Neural cell (in vitro differentiated cells): Measurements from ENCODE around the gene GLI3. TPM values are rescaled to one million over a fixed set of nuclear protein-coding genes. Genes with fewer than 3 reads are reported as not detected.

Source experiments
- H2AFZ ChIP-seq: fragments of 200-600, 300-800 bp; sonication (generic), shearing (Covaris generic); 2 replicates; pipeline ENCODE4 v1.6.0; 2014; ENCODE audit warnings: low read depth, mild to moderate bottlenecking, antibody characterized with exemption, low read length, moderate library complexity
- H3F3A ChIP-seq: fragments of 200-600 bp; shearing (Covaris generic); 2 replicates; pipeline ENCODE4 v1.6.1; 2016; ENCODE audit warnings: mild to moderate bottlenecking, moderate library complexity, mixed read lengths, antibody characterized with exemption, low read length; ENCODE audit not compliant: insufficient read depth, poor library complexity, severe bottlenecking
- H3K27ac ChIP-seq: fragments of 200-600, 300-800 bp; sonication (generic), shearing (Covaris generic); 2 replicates; pipeline ENCODE4 v1.5.1; 2014; ENCODE audit warnings: mild to moderate bottlenecking, low read length, moderate library complexity
- H3K27me3 ChIP-seq: fragments of 300-800, 200-600 bp; sonication (generic), shearing (Covaris generic); 2 replicates; pipeline ENCODE4 v1.6.0; 2014; ENCODE audit warnings: mild to moderate bottlenecking, low read depth, low read length, moderate library complexity; ENCODE audit not compliant: insufficient read depth
- H3K36me3 ChIP-seq: fragments of 300-800, 200-600 bp; sonication (generic), shearing (Covaris generic); 2 replicates; pipeline ENCODE4 v1.5.1; 2014; ENCODE audit warnings: mild to moderate bottlenecking, antibody characterized with exemption, low read length, moderate library complexity; ENCODE audit not compliant: insufficient read depth
- H3K4me2 ChIP-seq: fragments of 300-800, 200-600 bp; sonication (generic), shearing (Covaris generic); 2 replicates; pipeline ENCODE4 v1.6.0; 2014; ENCODE audit warnings: mild to moderate bottlenecking, low read length
- H3K4me3 ChIP-seq: fragments of 300-800, 200-600 bp; sonication (generic), shearing (Covaris generic); 2 replicates; pipeline ENCODE4 v1.5.1; 2014; ENCODE audit warnings: mild to moderate bottlenecking, low read length, moderate library complexity
- H3K79me2 ChIP-seq: fragments of 200-600 bp; shearing (Covaris generic); replicated peaks from 2 replicates; pipeline ENCODE4 v1.6.0; 2014; ENCODE audit warnings: mild to moderate bottlenecking, low read length, moderate library complexity; ENCODE audit not compliant: insufficient read depth
- H3K9ac ChIP-seq: fragments of 300-800, 200-600 bp; sonication (generic), shearing (Covaris generic); 2 replicates; pipeline ENCODE4 v1.6.1; 2016; ENCODE audit warnings: mild to moderate bottlenecking, low read length, mixed read lengths
- H3K9me2 ChIP-seq: fragments of 200-600 bp; shearing (Covaris generic); 2 replicates; pipeline ENCODE4 v1.6.1; 2016; ENCODE audit warnings: mild to moderate bottlenecking, low read length, mixed read lengths; ENCODE audit not compliant: insufficient read depth
- H3K9me3 ChIP-seq: fragments of 200-600, 300-800 bp; sonication (generic), shearing (Covaris generic); 2 replicates; pipeline ENCODE4 v1.6.1; 2016; ENCODE audit warnings: mild to moderate bottlenecking, mixed run types, low read length, moderate library complexity, mixed read lengths
- H4K20me1 ChIP-seq: fragments of 200-600 bp; shearing (Covaris generic); 2 replicates; pipeline ENCODE4 v1.6.1; 2016; ENCODE audit warnings: mild to moderate bottlenecking, mixed run types; ENCODE audit not compliant: insufficient read depth
- EP300 ChIP-seq: fragments of 450-650 bp; conservative IDR thresholded peaks from 2 replicates; pipeline ENCODE4 v1.6.1; 2014; ENCODE audit warnings: antibody characterized with exemption, mild to moderate bottlenecking, moderate library complexity; ENCODE audit not compliant: poor library complexity, severe bottlenecking
- EZH2 ChIP-seq: fragments of 200-600, 300-800 bp; shearing (Covaris generic), sonication (generic); IDR thresholded peaks from 2 replicates; pipeline ENCODE4 v1.6.1; 2014; ENCODE audit warnings: antibody characterized with exemption, low read length, borderline replicate concordance, mild to moderate bottlenecking; ENCODE audit not compliant: insufficient read depth, poor library complexity, severe bottlenecking
- MXI1 ChIP-seq: fragments of 450-650 bp; conservative IDR thresholded peaks from 2 replicates; pipeline ENCODE4 v1.6.1; 2014; ENCODE audit warnings: antibody characterized with exemption, mild to moderate bottlenecking; ENCODE audit not compliant: poor library complexity, severe bottlenecking
- POLR2AphosphoS5 ChIP-seq: IDR thresholded peaks from 2 replicates; pipeline ENCODE4 v1.6.1; 2012
- RAD21 ChIP-seq: fragments of 450-650 bp; conservative IDR thresholded peaks from 2 replicates; pipeline ENCODE4 v1.6.1; 2014; ENCODE audit warnings: antibody characterized with exemption, mild to moderate bottlenecking, moderate library complexity
- SMC3 ChIP-seq: fragments of 450-650 bp; conservative IDR thresholded peaks from 2 replicates; pipeline ENCODE4 v1.6.1; 2014; ENCODE audit warnings: antibody characterized with exemption, mild to moderate bottlenecking, moderate library complexity; ENCODE audit not compliant: poor library complexity
- TAF1 ChIP-seq: IDR thresholded peaks from 2 replicates; pipeline ENCODE4 v1.6.1; 2012; ENCODE audit warnings: low read depth
- polyA plus RNA-seq: library from polyadenylated mRNA; depleted of rRNA; stranded (reverse); fragments of >200 nt; gene quantifications from 2 replicates; pipeline ENCODE4 v1.2.3, GENCODE V29; 2014
- TF ChIP-seq, protein P1 (sequence below): IDR thresholded peaks from 2 replicates; pipeline ENCODE4 v1.6.1; 2012; ENCODE audit warnings: borderline replicate concordance
- TF ChIP-seq, protein P2 (sequence below): fragments of 450-650 bp; IDR thresholded peaks from 2 replicates; pipeline ENCODE4 v1.5.1; 2014; ENCODE audit warnings: antibody characterized with exemption, mild to moderate bottlenecking, moderate library complexity; ENCODE audit not compliant: poor library complexity, severe bottlenecking

GLI3 gene
- polyA plus RNA-seq, 1 donor from 2014 or later, result 0.19 TPM

DNA sequence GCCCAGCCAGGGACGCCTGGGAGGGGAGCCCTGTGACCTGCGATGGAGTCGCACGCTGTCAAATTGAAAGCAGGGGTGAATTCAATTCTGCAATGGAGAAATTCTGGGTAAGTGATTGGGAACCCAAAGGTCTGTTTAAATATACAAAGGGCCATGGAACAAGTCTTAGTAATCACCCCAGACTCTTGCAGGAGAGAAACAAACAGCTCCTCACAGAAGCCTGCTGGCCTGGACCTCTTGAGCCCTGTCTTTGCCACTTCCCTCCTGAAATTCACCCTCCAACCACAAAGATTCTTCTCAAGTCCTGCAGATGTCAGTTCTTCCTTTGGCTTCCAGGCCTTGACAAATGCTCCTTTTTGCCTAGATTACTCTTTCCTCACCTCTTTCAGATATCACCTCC is 97.3 kb downstream of the GLI3 start:
- no peaks in the 10 kb centered on the region for H3F3A ChIP-seq
- no peak overlapping the region for H3K27ac ChIP-seq
- TF ChIP-seq SMC3, result no peak
- no peak for TF ChIP-seq RAD21
- no peak for TF ChIP-seq POLR2AphosphoS5
- TF ChIP-seq, protein P1, sequence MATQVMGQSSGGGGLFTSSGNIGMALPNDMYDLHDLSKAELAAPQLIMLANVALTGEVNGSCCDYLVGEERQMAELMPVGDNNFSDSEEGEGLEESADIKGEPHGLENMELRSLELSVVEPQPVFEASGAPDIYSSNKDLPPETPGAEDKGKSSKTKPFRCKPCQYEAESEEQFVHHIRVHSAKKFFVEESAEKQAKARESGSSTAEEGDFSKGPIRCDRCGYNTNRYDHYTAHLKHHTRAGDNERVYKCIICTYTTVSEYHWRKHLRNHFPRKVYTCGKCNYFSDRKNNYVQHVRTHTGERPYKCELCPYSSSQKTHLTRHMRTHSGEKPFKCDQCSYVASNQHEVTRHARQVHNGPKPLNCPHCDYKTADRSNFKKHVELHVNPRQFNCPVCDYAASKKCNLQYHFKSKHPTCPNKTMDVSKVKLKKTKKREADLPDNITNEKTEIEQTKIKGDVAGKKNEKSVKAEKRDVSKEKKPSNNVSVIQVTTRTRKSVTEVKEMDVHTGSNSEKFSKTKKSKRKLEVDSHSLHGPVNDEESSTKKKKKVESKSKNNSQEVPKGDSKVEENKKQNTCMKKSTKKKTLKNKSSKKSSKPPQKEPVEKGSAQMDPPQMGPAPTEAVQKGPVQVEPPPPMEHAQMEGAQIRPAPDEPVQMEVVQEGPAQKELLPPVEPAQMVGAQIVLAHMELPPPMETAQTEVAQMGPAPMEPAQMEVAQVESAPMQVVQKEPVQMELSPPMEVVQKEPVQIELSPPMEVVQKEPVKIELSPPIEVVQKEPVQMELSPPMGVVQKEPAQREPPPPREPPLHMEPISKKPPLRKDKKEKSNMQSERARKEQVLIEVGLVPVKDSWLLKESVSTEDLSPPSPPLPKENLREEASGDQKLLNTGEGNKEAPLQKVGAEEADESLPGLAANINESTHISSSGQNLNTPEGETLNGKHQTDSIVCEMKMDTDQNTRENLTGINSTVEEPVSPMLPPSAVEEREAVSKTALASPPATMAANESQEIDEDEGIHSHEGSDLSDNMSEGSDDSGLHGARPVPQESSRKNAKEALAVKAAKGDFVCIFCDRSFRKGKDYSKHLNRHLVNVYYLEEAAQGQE, result no peak
- TF ChIP-seq, protein P2, sequence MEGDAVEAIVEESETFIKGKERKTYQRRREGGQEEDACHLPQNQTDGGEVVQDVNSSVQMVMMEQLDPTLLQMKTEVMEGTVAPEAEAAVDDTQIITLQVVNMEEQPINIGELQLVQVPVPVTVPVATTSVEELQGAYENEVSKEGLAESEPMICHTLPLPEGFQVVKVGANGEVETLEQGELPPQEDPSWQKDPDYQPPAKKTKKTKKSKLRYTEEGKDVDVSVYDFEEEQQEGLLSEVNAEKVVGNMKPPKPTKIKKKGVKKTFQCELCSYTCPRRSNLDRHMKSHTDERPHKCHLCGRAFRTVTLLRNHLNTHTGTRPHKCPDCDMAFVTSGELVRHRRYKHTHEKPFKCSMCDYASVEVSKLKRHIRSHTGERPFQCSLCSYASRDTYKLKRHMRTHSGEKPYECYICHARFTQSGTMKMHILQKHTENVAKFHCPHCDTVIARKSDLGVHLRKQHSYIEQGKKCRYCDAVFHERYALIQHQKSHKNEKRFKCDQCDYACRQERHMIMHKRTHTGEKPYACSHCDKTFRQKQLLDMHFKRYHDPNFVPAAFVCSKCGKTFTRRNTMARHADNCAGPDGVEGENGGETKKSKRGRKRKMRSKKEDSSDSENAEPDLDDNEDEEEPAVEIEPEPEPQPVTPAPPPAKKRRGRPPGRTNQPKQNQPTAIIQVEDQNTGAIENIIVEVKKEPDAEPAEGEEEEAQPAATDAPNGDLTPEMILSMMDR, result no peak
- TF ChIP-seq EZH2, result no peak
- TF ChIP-seq MXI1, result no peak
- no peak overlapping the region for H3K9ac ChIP-seq
- peaks cover 99% of the 10 kb centered on the region for H3K79me2 ChIP-seq
- no peaks in the 10 kb centered on the region for H3K36me3 ChIP-seq
- H2AFZ ChIP-seq, result no peak overlapping the region
- no peaks in the 10 kb centered on the region for H4K20me1 ChIP-seq
- H3K4me2 ChIP-seq, result no peak overlapping the region
- no peaks in the 10 kb centered on the region for H3K9me3 ChIP-seq
- no peaks in the 10 kb centered on the region for H3K27me3 ChIP-seq
- no peak overlapping the region for H3K4me3 ChIP-seq
- H3K9me2 ChIP-seq, result no peaks in the 10 kb centered on the region

DNA sequence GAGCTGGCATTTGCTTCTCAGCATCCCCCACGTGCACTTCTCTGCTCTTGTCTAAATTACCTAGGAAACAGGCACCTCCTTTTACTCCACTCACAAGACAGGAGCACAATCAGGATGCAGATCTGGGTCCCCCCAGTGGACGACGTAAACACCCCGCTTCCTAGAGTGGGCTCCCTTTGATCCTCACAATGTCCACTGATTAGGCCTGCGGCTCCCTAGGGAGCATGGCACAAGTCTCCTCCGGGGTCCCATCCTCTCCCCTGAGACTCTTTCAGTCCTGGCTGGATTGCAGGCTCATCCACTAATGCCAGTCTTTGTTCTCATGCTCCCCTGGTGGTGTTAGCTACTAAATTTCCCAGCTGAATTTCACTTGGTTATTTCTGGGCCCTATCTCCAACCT is 98.3 kb downstream of the GLI3 start:
- H3K9me2 ChIP-seq, result no peaks in the 10 kb centered on the region
- no peak overlapping the region for H3K4me2 ChIP-seq
- H3F3A ChIP-seq, result no peaks in the 10 kb centered on the region
- peaks cover 99% of the 10 kb centered on the region for H3K79me2 ChIP-seq
- H3K9me3 ChIP-seq, result no peaks in the 10 kb centered on the region
- no peaks in the 10 kb centered on the region for H3K36me3 ChIP-seq
- H3K27ac ChIP-seq, result no peak overlapping the region
- H3K9ac ChIP-seq, result peak overlapping the region; percentile 17
- TF ChIP-seq, protein P2, result peak; percentile 73
- peak; percentile 63 for TF ChIP-seq SMC3
- no peak for TF ChIP-seq POLR2AphosphoS5
- TF ChIP-seq EZH2, result no peak
- TF ChIP-seq, protein P1, result peak; percentile 16
- peak; percentile 6 for TF ChIP-seq MXI1
- no peak for TF ChIP-seq TAF1
- peak; percentile 33 for TF ChIP-seq EP300
- peak; percentile 68 for TF ChIP-seq RAD21
- no peaks in the 10 kb centered on the region for H3K27me3 ChIP-seq
- peak overlapping the region; percentile 28 for H3K4me3 ChIP-seq
- no peaks in the 10 kb centered on the region for H4K20me1 ChIP-seq
- H2AFZ ChIP-seq, result no peak overlapping the region
